SU-DHL-6 (cell line): Measurements from ENCODE around the gene ANKS6.

Experiments used
- CTCF ChIP-seq: fragments of 200-600 bp; sonication (generic); IDR thresholded peaks from one replicate; pipeline ENCODE4 v1.5.1; 2017; ENCODE audit warnings: antibody characterized with exemption, mild to moderate bottlenecking, low read length, moderate library complexity; ENCODE audit not compliant: insufficient read depth, poor library complexity, severe bottlenecking
- EZH2phosphoT487 ChIP-seq: fragments of 200-600 bp; sonication (generic), shearing (Covaris generic); conservative IDR thresholded peaks from 2 replicates; pipeline ENCODE4 v1.6.1; 2018; ENCODE audit warnings: mild to moderate bottlenecking, antibody characterized with exemption, low read length, moderate library complexity, mixed read lengths

GRCh38 chr9:98809311-98810101, 13.2 kb upstream of the ANKS6 start:
- TF ChIP-seq CTCF = no peak
- no peak for TF ChIP-seq EZH2phosphoT487
